GM23338 (cell line): ENCODE results near the gene FOXC2. TPM values are rescaled to one million over a fixed set of nuclear protein-coding genes. Genes with fewer than 3 reads are reported as not detected.

Experiments used
- ATAC-seq: fragments of 200-7000 bp; cut with Tn5 transposase; 3 replicates; pipeline ENCODE4 v1.9.1; 2020
- DNase-seq: peaks from one replicate; pipeline ENCODE4 v3.0.0-alpha.2; 2015; ENCODE audit warnings: low spot score
- H2AFZ ChIP-seq: fragments of 200-600 bp; sonication (generic); 2 replicates; pipeline ENCODE4 v1.8.0; 2016; ENCODE audit warnings: antibody characterized with exemption, mild to moderate bottlenecking, moderate library complexity
- H3F3A ChIP-seq: fragments of 200-600 bp; sonication (generic); replicated peaks from 2 replicates; pipeline ENCODE4 v1.8.0; 2017; ENCODE audit warnings: antibody characterized with exemption, mixed run types, low read depth
- H3K27ac ChIP-seq: fragments of 200-600 bp; sonication (generic); 2 replicates; pipeline ENCODE4 v1.6.1; 2016; ENCODE audit warnings: low read depth
- H3K27me3 ChIP-seq: fragments of 200-600 bp; sonication (generic); 2 replicates; pipeline ENCODE4 v1.8.0; 2016; ENCODE audit warnings: mild to moderate bottlenecking, mixed run types, moderate library complexity; ENCODE audit not compliant: insufficient read depth
- H3K36me3 ChIP-seq: fragments of 200-600 bp; sonication (generic); 2 replicates; pipeline ENCODE4 v1.8.0; 2016; ENCODE audit warnings: mild to moderate bottlenecking; ENCODE audit not compliant: insufficient read depth
- H3K4me1 ChIP-seq: fragments of 200-600 bp; sonication (generic); 2 replicates; pipeline ENCODE4 v1.8.0; 2016; ENCODE audit warnings: mild to moderate bottlenecking, moderate library complexity; ENCODE audit not compliant: insufficient read depth
- H3K4me2 ChIP-seq: fragments of 200-600 bp; sonication (generic); 2 replicates; pipeline ENCODE4 v1.7.1; 2017; ENCODE audit warnings: mixed run types
- H3K4me3 ChIP-seq: fragments of 200-600 bp; sonication (generic); 2 replicates; pipeline ENCODE4 v1.6.1; 2016; ENCODE audit warnings: mixed run types
- H3K79me2 ChIP-seq: fragments of 200-600 bp; sonication (generic); replicated peaks from 2 replicates; pipeline ENCODE4 v1.8.0; 2017; ENCODE audit warnings: mild to moderate bottlenecking; ENCODE audit not compliant: insufficient read depth
- H3K9me2 ChIP-seq: fragments of 200-600 bp; sonication (generic); 2 replicates; pipeline ENCODE4 v1.8.0; 2017; ENCODE audit not compliant: insufficient read depth
- H4K20me1 ChIP-seq: fragments of 200-600 bp; sonication (generic); replicated peaks from 2 replicates; pipeline ENCODE4 v1.8.0; 2017; ENCODE audit warnings: mild to moderate bottlenecking; ENCODE audit not compliant: insufficient read depth
- H3K27ac Mint-ChIP-seq: 2 replicates; pipeline ENCODE4 v1.8.0; 2020; ENCODE audit warnings: inconsistent platforms, mild to moderate bottlenecking, moderate library complexity, mixed read lengths
- H3K27me3 Mint-ChIP-seq: 3 replicates; pipeline ENCODE4 v1.8.0; 2022; ENCODE audit warnings: low read depth, mild to moderate bottlenecking, moderate library complexity, mixed read lengths, inconsistent platforms; ENCODE audit not compliant: insufficient read depth, poor library complexity
- H3K36me3 Mint-ChIP-seq: 3 replicates; pipeline ENCODE4 v1.8.0; 2021; ENCODE audit warnings: low read depth, mild to moderate bottlenecking, inconsistent platforms, moderate library complexity, mixed read lengths
- H3K4me1 Mint-ChIP-seq: 3 replicates; pipeline ENCODE4 v1.8.0; 2020; ENCODE audit warnings: mild to moderate bottlenecking, inconsistent platforms, mixed read lengths
- H3K4me3 Mint-ChIP-seq: 3 replicates; pipeline ENCODE4 v1.8.0; 2021; ENCODE audit warnings: moderate library complexity, mild to moderate bottlenecking, inconsistent platforms, mixed read lengths
- H3K9me3 Mint-ChIP-seq: 3 replicates; pipeline ENCODE4 v1.8.0; 2020; ENCODE audit warnings: moderate library complexity, mild to moderate bottlenecking, inconsistent platforms, mixed read lengths
- CREB1 ChIP-seq: fragments of 250-450 bp; sonication (Bioruptor Pico); IDR thresholded peaks from 2 replicates; pipeline ENCODE4 v1.5.0; 2020; ENCODE audit warnings: low read depth, mild to moderate bottlenecking, moderate library complexity
- EZH2 ChIP-seq: fragments of 200-600 bp; sonication (generic); IDR thresholded peaks from one replicate; pipeline ENCODE4 v1.8.0; 2017; ENCODE audit warnings: antibody characterized with exemption, mild to moderate bottlenecking, low read depth; ENCODE audit not compliant: unreplicated experiment
- EZH2phosphoT487 ChIP-seq: fragments of 200-600 bp; sonication (generic); IDR thresholded peaks from one replicate; pipeline ENCODE4 v1.8.1; 2018; ENCODE audit warnings: antibody characterized with exemption; ENCODE audit not compliant: unreplicated experiment
- JUNB ChIP-seq: IDR thresholded peaks from one replicate; pipeline ENCODE4 v1.6.1; 2016; ENCODE audit warnings: antibody characterized with exemption; ENCODE audit not compliant: unreplicated experiment
- POLR2AphosphoS5 ChIP-seq: IDR thresholded peaks from 2 replicates; pipeline ENCODE4 v1.6.1; 2016; ENCODE audit warnings: antibody characterized with exemption, low read depth
- ZNF331 ChIP-seq: fragments of 250-450 bp; sonication (Bioruptor Pico); IDR thresholded peaks from 2 replicates; pipeline ENCODE4 v1.5.0; 2020; ENCODE audit warnings: low read depth, mild to moderate bottlenecking, moderate library complexity
- polyA plus RNA-seq: library from polyadenylated mRNA; unstranded; fragments of >200 nt; fragmentation: Nextera tagmentation; extraction: Ambion mirVana; gene quantifications from 2 replicates; pipeline ENCODE4 v1.2.1, GENCODE V29; 2016
- total RNA-seq: library from RNA; depleted of rRNA; stranded (reverse); fragments of >200 nt; shearing (Covaris generic); gene quantifications from 2 replicates; pipeline ENCODE4 v1.2.3, GENCODE V29; 2014
- TF ChIP-seq, protein P1 (sequence below), 2 experiments: fragments of 200-600 bp in 1 of 2; sonication (generic) in 1 of 2; conservative IDR thresholded peaks; 2 replicates each; pipeline versions ENCODE4 v1.5.1 to v1.6.1; 2016 to 2017; ENCODE audit warnings: antibody characterized with exemption in 2 of 2, low read depth in 2 of 2, mild to moderate bottlenecking in 2 of 2, moderate library complexity in 1 of 2
- TF ChIP-seq, protein P2 (sequence below): IDR thresholded peaks from one replicate; pipeline ENCODE4 v1.6.1; 2018; ENCODE audit warnings: antibody characterized with exemption; ENCODE audit not compliant: unreplicated experiment

FOXC2 gene
- total and polyA plus RNA-seq, 2 experiments from 2014 or later, result 0.16 TPM; not detected in 1

DNA sequence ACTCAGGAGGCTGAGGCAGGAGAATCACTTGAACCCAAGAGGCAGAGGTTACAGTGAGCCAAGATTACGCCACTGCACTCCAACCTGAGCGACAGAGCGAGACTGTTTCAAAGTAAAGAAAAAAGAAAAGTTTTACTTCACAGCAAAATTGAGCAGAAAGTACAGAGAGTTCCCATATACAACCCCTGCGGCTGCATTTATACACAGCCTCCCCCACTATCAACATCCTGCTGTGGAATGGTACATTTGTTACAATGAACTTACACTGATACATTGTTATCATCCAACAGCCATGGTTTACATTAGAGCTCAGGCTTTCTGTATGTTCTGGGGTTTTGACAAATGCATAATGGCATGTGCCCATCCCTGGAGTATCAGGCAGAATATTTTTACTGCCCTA, 9.0 kb upstream of the FOXC2 start (continued):
- TF ChIP-seq EZH2 (no peak), JUNB (no peak)
- TF ChIP-seq, protein P1, sequence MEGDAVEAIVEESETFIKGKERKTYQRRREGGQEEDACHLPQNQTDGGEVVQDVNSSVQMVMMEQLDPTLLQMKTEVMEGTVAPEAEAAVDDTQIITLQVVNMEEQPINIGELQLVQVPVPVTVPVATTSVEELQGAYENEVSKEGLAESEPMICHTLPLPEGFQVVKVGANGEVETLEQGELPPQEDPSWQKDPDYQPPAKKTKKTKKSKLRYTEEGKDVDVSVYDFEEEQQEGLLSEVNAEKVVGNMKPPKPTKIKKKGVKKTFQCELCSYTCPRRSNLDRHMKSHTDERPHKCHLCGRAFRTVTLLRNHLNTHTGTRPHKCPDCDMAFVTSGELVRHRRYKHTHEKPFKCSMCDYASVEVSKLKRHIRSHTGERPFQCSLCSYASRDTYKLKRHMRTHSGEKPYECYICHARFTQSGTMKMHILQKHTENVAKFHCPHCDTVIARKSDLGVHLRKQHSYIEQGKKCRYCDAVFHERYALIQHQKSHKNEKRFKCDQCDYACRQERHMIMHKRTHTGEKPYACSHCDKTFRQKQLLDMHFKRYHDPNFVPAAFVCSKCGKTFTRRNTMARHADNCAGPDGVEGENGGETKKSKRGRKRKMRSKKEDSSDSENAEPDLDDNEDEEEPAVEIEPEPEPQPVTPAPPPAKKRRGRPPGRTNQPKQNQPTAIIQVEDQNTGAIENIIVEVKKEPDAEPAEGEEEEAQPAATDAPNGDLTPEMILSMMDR (conservative IDR thresholded peaks at IDR 0.05; ENCODE audit: low read depth in 2 of 2), result no peak

DNA sequence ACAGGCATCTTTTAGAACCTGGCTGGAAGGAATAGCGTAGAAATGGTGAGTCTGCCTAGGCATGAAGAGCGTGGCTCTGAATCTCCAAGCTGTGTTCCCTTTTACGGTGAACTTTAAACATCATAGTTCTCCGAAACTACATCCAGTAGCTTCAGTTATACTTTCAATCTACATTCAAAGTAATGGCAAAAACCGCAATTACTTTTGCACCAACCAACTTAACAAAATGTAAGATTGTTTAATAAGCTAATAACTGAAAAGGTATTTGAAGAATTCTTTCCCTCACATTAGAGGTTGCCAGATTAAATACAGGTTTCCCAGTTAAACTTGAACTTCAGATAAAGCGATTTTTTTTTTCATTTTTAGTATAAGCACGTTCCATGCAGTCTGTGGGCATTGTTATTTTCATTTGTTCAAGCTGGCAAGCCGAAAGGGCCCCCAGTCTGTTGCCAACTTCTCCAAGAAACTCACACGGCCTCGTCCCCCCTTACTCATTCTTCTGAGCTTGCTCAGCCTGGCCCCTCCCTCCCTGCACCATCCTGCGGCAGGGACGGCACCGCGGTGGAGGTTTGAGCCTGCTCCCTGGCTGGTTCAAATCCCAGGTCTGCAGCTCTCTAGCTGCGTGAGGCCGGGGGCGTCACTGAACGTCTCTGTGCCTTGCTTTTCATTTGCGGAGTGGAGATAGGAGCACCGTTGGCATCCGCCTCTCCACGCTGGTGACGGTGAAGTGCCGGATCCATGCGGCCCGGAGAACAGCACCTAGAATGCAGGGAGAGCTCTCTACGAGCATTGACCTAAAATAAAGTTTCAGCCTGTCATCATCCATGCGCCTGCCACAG, 8.1 kb upstream of the FOXC2 start:
- Histone ChIP-seq H3K79me2 (no peaks in the 10 kb centered on the region), H4K20me1 (no peaks in the 10 kb centered on the region), H3K9me2 (peaks cover 2% of the 10 kb centered on the region; the same call in 1 of the 2 replicates), H2AFZ (peak overlapping the region; percentile 56; the same call in 1 of the 2 replicates), H3K36me3 (no peaks in the 10 kb centered on the region), H3K4me2 (no peak overlapping the region), H3K27me3 (peaks cover 13% of the 10 kb centered on the region), H3K4me3 (no peak overlapping the region), H3K27ac (no peak overlapping the region), H3F3A (no peaks in the 10 kb centered on the region), H3K4me1 (no peaks in the 10 kb centered on the region)
- TF ChIP-seq, protein P2, sequence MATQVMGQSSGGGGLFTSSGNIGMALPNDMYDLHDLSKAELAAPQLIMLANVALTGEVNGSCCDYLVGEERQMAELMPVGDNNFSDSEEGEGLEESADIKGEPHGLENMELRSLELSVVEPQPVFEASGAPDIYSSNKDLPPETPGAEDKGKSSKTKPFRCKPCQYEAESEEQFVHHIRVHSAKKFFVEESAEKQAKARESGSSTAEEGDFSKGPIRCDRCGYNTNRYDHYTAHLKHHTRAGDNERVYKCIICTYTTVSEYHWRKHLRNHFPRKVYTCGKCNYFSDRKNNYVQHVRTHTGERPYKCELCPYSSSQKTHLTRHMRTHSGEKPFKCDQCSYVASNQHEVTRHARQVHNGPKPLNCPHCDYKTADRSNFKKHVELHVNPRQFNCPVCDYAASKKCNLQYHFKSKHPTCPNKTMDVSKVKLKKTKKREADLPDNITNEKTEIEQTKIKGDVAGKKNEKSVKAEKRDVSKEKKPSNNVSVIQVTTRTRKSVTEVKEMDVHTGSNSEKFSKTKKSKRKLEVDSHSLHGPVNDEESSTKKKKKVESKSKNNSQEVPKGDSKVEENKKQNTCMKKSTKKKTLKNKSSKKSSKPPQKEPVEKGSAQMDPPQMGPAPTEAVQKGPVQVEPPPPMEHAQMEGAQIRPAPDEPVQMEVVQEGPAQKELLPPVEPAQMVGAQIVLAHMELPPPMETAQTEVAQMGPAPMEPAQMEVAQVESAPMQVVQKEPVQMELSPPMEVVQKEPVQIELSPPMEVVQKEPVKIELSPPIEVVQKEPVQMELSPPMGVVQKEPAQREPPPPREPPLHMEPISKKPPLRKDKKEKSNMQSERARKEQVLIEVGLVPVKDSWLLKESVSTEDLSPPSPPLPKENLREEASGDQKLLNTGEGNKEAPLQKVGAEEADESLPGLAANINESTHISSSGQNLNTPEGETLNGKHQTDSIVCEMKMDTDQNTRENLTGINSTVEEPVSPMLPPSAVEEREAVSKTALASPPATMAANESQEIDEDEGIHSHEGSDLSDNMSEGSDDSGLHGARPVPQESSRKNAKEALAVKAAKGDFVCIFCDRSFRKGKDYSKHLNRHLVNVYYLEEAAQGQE, result no peak
- TF ChIP-seq POLR2AphosphoS5, result no peak
- no peak overlapping the region for H3K4me3 Mint-ChIP-seq
- H3K27ac Mint-ChIP-seq, result no peak overlapping the region; the same call in 1 of the 2 replicates
- peaks cover 27% of the 10 kb centered on the region for H3K27me3 Mint-ChIP-seq
- peaks cover 6% of the 10 kb centered on the region; the same call in 2 of the 3 replicates for H3K36me3 Mint-ChIP-seq
- no peak for ATAC-seq
- no peak for DNase-seq
- peaks cover 12% of the 10 kb centered on the region for H3K4me1 Mint-ChIP-seq
- peaks cover 5% of the 10 kb centered on the region; the same call in 1 of the 3 replicates for H3K9me3 Mint-ChIP-seq

DNA sequence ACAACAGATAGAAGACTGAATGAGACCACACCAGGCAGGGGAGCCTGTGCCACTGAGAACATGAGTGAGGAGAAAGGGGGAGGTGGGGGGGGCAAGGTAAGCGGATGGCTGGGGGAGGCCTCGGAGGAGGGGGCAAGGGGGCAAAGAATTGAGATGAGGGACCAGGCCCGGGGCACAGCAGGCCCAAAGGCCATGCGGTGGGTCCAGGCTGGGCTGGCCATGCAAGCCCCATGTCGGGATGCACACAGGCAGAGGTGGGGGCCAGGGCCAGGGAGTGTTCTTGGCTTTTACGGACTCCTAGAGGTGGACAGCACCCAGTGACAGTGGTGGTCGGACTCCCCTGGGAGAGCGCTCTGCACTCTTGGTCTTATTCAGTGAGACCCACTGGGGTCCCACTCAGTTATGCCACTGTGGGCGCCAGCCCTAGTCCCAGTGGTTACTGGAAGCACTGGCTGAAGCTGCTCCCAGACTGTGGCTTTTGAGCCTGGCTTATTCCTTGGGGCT, 6.8 kb upstream of the FOXC2 start:
- Histone ChIP-seq H3K9me2 (no peaks in the 10 kb centered on the region), H3K36me3 (no peaks in the 10 kb centered on the region), H3K4me3 (no peak overlapping the region), H3K4me2 (no peak overlapping the region), H3F3A (no peaks in the 10 kb centered on the region), H3K79me2 (no peaks in the 10 kb centered on the region), H3K27me3 (peaks cover 24% of the 10 kb centered on the region), H3K4me1 (peaks cover 9% of the 10 kb centered on the region), H2AFZ (no peak overlapping the region), H3K27ac (no peak overlapping the region), H4K20me1 (peaks cover 4% of the 10 kb centered on the region; the same call in 1 of the 2 replicates)
- no peak for DNase-seq
- Mint-ChIP-seq H3K27ac (no peak overlapping the region), H3K4me3 (no peak overlapping the region), H3K4me1 (peaks cover 17% of the 10 kb centered on the region; the same call in 2 of the 3 replicates), H3K27me3 (peaks cover 38% of the 10 kb centered on the region), H3K36me3 (no peaks in the 10 kb centered on the region), H3K9me3 (no peaks in the 10 kb centered on the region; the same call in 2 of the 3 replicates)
- no peak for ATAC-seq
- TF ChIP-seq, protein P2, result no peak
- TF ChIP-seq ZNF331 (CRISPR knock-in tag), result no peak
- TF ChIP-seq, protein P1 (conservative IDR thresholded peaks at IDR 0.05; ENCODE audit: low read depth in 2 of 2), result no peak
- no peak for TF ChIP-seq EZH2phosphoT487
- no peak for TF ChIP-seq CREB1 (CRISPR knock-in tag)
- no peak for TF ChIP-seq EZH2
